HCEC 1CT (cell line): Measurements from ENCODE around the gene ADCY4.
A peak's percentile ranks its signal among the peaks of the same experiment; 100 is the strongest.
"Not testable (repeated sequence)": the region's sequence is repeated elsewhere in the genome, so short reads cannot be mapped to it uniquely, and the experiment has no call there.

ENCODE experiments used
- DNase-seq: peaks from one replicate; pipeline ENCODE4 v3.0.0-alpha.2; 2017

ADCY4 gene

GRCh38 chr14:24366721-24367513 is 32.0 kb upstream of the ADCY4 start:
- DNase-seq, result peak; percentile 85

- DNase-seq, result no peak
Measured at GRCh38 chr14:24366413-24366720, 31.5 kb upstream of the ADCY4 start.

GRCh38 chr14:24365600-24366412 is 30.9 kb upstream of the ADCY4 start:
- peak; percentile 84 for DNase-seq

- DNase-seq, result no peak
Measured at GRCh38 chr14:24364841-24365240, 30.0 kb upstream of the ADCY4 start.

- no peak for DNase-seq
Measured at GRCh38 chr14:24363401-24363800, 28.5 kb upstream of the ADCY4 start.

- peak; percentile 25 for DNase-seq
Measured at GRCh38 chr14:24362241-24362960, 27.5 kb upstream of the ADCY4 start.

GRCh38 chr14:24361326-24361725 is 26.5 kb upstream of the ADCY4 start:
- no peak for DNase-seq

GRCh38 chr14:24360281-24360680 is 25.4 kb upstream of the ADCY4 start:
- DNase-seq, result no peak

GRCh38 chr14:24356208-24356607 is 21.3 kb upstream of the ADCY4 start:
- no peak for DNase-seq

GRCh38 chr14:24355009-24355408 is 20.1 kb upstream of the ADCY4 start:
- no peak for DNase-seq

- DNase-seq, result not testable (repeated sequence)
Measured at GRCh38 chr14:24354482-24354825, 19.6 kb upstream of the ADCY4 start.

- peak; percentile 86 for DNase-seq
Measured at GRCh38 chr14:24353559-24354481, 18.9 kb upstream of the ADCY4 start.

GRCh38 chr14:24351517-24351916 is 16.6 kb upstream of the ADCY4 start:
- DNase-seq, result peak; percentile 42

- DNase-seq, result no peak
Measured at GRCh38 chr14:24349742-24350141, 14.9 kb upstream of the ADCY4 start.

- no peak for DNase-seq
Measured at GRCh38 chr14:24348186-24348585, 13.3 kb upstream of the ADCY4 start.

- no peak for DNase-seq
Measured at GRCh38 chr14:24347134-24347533, 12.3 kb upstream of the ADCY4 start.

GRCh38 chr14:24343795-24344660 is 9.2 kb upstream of the ADCY4 start:
- DNase-seq, result no peak

GRCh38 chr14:24342889-24343288 is 8.0 kb upstream of the ADCY4 start:
- no peak for DNase-seq

- DNase-seq, result no peak
Measured at GRCh38 chr14:24340606-24341005, 5.7 kb upstream of the ADCY4 start.

- no peak for DNase-seq
Measured at GRCh38 chr14:24339284-24340151, 4.6 kb upstream of the ADCY4 start, which contains the start of gene RIPK3. TSS of gene RIPK3 (minus strand) at chr14:24339991. CDS start at chr14:24339826, 165 bp downstream.
